ENCODE data around the gene HMSD.

The HMSD gene

DNA sequence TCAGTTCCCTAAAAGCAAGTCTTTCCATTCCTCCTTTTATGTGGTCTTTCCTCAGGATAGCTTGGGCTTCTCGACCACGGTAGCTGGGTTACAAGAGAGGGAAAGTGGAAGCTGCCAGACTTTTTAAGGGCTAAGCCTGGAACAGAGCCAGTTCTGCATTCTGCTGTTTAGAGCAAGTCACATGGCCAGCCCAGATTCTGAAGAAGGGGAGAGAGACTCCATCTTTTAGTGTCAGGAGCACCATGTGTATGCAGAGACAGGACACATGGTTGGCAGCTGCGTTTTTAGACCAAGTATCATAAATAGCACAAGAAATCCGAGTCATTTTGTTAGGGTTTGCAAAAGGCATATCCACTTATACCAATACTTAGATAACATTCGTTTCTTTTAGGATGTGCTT, 4.7 kb downstream of the HMSD start:
- DNase-seq (ENCODE audit: low read depth in 3 of 3, low spot score in 1 of 3), result no peak

DNA sequence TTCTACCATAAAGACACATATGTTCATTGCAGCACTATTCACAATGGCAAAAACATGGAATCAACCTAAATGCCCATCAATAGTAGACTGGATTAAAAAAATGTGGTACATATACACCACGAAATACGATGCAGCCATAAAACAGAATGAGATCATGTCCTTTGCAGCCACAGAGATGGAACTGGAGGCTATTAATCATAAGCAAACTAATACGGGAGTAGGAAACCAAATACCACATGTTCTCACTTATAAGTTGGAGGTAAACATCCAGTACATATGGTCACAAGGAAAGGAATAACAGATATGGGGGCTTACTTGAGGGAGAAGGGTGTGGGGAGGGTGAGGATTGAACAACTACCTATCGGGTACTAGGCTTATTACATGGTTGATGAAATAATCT, 7.7 kb downstream of the HMSD start:
- no peak for DNase-seq (ENCODE audit: low read depth in 3 of 3, low spot score in 1 of 3)

DNA sequence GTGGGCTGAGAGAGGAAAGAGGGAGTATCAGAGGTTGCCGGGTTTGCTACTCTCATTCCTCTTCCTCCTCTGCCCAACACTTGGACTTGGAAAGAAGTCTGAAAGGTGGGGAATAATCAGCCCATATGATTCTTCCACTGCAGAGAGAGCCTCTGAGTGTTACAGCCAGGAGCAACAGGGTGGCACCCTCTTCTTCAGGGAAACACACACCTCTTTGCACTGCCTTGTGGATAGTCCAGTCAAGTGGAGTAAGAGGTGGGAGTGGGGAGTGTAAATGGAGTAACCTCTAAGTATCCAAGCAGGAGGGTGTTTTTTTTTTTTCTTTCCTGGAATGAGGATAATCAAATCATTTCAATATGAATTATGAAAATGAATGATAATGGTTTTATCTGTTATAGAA, 11.8 kb downstream of the HMSD start:
- DNase-seq (ENCODE audit: low read depth in 3 of 3, low spot score in 1 of 3), result no peak

DNA sequence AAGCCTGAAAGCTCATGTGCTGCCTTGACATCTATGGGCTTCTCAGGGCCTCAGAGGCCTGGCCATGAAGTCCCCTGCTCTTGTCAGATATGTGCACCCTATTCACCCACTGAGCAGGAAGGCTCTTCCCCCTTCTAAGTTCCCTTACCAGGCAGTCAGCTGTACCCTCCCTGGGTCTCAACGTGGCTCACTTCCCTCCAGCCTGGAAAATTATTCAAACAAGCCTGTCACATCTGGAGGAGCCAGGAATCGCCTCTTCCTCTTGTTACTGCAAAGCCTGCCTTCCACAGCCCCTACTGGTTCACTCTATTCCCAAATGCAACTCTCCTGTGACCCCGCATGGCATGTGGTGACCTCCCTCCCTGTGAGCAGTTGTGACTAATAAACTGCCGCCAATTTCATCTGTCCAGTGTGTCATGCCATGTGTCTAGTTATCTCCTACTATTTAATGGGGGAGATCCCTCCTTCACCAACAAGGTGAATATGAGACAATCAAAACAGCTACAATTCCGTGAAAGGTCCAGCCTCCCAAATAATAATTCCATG, 12.4 kb downstream of the HMSD start:
- DNase-seq (ENCODE audit: low read depth in 3 of 3, low spot score in 1 of 3), result no peak

DNA sequence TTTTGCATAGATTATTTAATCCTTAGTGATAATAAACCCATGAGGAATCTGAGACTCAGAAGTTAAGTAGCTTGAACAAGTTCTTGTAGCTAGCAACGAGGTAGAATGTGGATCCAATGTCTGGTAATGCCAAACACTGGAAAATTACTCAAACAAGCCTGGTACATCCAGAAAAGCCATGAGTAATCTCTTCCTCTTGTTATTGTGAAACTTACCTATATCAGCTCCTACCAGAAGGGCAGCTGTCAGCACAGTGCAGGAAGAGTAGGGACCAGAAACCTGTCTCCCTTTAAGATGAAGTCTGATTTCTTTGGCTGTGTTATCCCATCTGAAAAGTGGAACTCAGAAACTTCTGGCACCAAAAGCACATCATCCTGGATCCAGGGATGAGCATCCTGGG, 13.0 kb downstream of the HMSD start:
- DNase-seq (ENCODE audit: low read depth in 3 of 3, low spot score in 1 of 3), result no peak

DNA sequence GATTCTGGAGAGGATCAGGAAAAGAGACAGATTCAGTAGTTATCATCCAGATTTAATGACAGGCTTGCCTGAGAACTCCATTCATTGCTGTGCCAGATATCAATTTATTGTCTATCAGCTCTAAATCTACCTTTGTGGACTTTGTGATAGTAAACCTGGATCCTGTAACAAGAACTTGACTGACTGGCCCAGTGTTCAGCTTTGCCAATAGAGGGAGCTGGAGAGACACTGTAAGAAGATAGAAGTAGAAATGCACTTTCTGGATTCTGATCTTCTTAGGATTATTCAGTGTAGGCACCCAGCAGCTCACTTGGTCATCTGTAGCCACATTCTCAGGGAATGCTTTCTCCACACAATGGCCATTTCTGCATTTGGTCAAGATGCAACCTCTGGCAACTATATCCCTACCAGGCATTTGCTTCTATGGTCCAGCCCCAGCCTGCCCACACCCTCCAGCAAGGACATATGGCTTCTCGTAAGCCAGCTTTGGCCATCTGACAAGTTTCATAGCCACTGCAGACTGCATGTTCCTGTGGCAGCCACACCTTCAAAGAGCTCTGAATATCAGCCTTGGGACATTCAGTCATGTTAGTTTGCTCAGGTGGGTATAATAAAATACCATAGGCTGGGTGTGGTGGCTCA, 14.6 kb downstream of the HMSD start:
- DNase-seq (ENCODE audit: low read depth in 3 of 3, low spot score in 1 of 3), result peak in 1 of 3 donors; percentile 14

DNA sequence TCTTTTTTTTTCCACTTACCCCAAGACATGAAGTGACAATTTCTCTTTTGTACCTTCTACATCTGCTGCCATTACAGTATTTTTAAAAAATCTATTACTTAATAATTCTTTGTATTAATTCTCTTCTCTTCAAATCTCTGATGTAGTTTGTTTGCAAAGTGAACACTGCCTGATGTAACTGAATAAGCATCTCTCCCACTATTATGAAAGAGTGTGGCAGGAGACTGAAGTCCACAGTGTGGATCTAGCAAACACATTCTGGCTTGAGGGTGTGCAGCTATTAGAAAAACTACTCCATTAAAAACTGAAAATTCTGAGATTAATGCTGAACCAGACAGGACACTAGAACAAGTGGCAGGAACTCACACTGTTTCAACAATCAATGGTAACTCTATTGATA, 15.8 kb downstream of the HMSD start:
- no peak for DNase-seq (ENCODE audit: low read depth in 3 of 3, low spot score in 1 of 3)

DNA sequence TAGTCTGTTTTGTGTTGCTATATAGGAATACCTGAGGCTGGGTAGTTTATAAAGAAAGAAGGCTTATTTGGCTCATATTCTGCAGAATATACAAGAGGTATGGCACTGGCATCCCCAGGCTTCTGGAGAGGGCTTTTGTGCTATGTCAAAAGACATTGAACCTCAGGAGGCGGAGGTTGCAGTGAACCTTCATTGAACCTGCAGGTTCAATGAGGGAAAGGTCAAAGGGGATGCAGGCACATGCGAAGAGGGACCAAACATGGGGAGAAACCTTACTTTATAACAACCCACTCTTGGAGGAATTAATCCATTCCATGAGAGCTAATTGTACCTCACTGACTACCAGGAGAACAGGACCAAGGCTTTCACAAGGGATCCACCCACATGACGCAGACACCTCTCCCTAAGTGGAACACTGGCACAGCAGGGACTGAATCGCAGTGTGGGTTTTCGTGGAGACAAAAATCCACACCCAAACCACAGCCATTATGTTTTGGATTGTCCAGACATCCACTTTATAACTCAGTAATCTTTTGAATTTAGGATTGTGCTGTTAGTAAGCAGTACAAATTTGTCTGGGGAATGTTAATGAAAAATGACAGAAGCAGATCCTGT, 16.7 kb downstream of the HMSD start:
- DNase-seq (ENCODE audit: low read depth in 3 of 3, low spot score in 1 of 3), result no peak

DNA sequence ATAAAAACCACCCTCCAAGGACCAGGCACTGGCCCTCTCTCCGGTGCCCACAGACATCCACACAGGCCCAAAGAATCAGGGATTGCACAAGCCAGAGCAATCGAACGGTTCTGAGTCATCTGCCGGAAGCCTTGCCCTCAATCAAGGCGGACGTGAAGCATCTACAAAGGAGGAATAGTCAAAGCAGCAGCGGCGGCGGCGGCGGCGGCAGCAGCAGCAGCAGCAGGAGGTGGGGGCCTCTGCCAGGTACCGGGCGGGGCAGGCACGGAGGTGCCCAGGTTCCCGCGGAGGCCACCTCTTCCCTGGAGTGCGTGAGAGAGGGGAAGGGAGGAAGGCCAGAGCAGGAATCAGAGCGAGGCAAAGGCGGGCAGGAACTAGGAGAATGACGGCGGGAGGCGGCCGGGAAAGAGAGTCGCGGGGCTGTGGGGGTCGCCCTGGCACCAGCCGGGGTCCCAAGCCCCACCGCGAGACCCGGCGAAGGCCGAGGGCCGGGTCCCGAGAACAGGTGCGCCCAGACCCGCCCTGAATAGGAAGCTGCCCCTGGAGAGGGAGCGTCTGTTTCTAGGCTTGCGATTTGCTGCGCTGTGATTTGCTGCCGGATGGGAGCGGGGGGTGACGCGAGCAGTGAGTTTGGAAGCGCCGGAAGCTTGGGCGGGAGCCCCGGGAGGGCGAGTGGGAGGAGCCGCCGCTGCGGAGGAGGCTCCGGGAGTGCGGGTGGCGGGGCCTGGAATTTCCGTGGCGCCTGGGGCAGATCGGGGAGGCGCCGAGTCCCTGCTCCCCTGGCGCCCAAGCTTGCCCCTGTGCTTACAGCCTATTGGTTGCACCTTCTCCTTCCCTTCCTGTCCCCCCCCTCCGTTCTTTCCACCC, 21.1 kb downstream of the HMSD start, which contains the start of gene SERPINB8:
Gene SERPINB8 (plus strand): TSS at position 140 of the 867 bp plus-strand sequence. CDS start 8,228 bp downstream, outside the sequence.
- DNase-seq (ENCODE audit: low read depth in 3 of 3, low spot score in 1 of 3), result peak; percentile 47 to 63 (median 55)

DNA sequence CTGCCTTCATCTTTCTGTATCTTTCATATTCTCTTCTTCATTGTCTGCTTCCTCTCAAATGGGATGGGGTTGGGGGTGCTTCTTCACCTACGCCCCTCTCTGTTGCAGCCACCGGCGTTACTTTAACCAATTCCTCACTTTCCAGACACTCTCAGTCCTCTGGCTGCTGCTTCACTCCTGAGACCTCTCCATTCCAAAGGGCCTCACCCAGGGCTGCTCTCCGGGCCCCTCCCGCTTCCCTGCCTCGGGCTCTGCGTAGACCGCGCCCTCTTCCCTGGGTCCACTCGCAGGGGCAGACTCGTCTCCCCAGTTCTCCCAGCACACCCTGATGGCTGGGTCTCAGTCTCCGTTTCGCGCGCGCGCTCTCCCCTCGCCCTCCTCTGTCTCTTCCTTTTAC, 21.7 kb downstream of the HMSD start:
- no peak for DNase-seq (ENCODE audit: low read depth in 3 of 3, low spot score in 1 of 3)

DNA sequence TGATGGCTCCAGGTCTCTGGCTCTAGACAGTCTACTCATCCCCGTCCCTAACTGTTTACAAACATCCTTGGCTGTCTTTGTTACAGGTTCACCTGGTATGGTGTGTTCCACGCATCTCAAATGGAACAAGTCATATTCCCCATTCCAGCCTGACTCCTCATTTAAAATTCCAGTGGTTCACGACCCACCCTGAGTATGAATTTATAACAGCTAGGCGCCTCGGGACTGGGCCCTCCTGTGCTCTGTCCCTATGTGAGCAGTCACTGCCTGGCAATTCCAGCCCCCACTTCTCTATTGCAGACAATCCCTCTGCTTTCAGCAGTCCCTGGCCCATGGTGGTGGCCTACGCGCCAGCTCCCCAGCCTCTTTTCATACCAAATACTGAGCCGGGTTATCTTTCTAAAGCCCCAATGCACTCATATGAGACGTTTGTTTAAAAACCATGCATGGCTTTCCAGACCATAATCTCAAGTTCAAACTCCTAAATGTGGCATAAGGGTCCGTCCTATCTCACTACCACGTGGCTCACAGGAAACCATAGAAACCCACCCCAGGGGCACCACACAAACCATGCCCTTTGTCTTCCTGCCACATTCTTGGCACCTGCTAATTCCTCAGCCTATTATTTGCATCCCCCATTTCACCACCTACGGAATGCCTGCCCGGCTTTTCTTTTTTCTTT, 22.4 kb downstream of the HMSD start:
- no peak for DNase-seq (ENCODE audit: low read depth in 3 of 3, low spot score in 1 of 3)

DNA sequence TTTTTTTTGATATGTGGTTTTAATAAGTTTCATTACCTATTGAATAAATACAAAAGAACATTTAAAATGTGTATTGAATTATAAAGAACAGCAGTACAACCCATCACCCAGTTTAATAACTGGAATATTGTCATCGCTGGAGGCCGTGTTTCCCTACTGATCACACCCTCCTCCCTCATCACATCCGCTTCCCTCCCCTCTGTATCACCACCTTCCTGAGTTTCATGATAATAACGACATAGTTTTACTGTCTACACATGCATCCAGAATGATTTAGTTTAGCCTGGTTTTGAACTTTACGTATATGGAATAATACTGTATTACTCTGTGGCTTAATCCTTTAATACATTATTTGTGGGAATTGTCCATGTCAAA, 22.9 kb downstream of the HMSD start:
- no peak for DNase-seq (ENCODE audit: low read depth in 3 of 3, low spot score in 1 of 3)

DNA sequence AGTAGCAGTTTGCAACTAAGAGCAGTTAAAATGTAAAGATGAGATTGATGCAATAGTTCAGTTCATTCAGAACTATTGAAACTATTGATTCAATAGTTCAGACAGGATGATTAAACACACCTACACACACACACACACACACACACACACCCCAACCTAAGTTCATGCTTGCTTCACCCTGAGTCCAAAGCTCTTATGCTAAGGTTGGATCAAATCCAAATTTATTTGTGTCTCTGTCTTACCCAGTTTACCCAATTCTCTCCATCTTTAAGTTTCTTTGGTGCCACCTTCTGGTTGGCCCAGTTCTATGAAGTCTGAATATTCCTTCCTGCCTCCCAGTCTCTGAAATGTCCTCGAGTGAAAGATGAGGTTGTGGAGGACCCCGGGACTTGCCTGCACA, 25.9 kb downstream of the HMSD start:
- DNase-seq (ENCODE audit: low read depth in 3 of 3, low spot score in 1 of 3), result no peak

DNA sequence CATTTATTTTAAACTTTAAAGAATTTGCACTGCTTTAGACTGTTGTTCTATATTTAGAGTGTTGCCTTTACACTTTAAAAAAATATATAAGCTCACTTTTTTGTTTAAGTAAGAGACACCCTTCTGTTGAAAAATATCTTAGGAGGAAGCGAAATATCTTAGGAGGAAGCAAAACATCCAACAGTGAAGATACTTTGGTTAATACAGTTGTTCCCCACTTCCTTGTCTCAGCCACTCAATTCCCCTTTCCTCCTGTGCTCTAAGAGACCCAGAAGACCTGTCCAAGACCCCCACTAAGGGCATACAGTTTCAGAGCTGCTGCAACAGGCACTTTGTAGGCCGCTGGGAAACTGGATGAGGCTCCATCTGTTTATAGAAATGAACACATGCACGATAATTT, 26.5 kb downstream of the HMSD start:
- DNase-seq (ENCODE audit: low read depth in 3 of 3, low spot score in 1 of 3), result no peak

DNA sequence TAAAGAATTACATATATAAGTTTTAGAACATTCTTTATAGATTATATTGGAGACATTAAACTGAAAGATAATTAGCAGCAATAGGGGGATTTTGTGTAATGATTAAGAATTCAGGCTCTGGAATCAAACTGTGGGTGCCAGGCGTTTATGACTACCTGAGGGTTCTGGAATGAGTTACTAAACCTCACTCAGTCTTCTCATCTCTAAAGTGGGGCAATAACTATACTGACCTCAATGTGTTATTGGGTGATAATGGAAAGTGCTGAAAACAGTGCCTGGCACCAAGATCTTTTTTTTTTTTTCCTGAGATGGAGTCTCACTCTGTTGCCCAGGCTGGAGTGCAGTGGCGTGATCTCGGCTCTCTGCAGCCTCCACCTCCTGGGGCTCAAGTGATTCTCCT, 27.9 kb downstream of the HMSD start:
- no peak for DNase-seq (ENCODE audit: low read depth in 3 of 3, low spot score in 1 of 3)

DNA sequence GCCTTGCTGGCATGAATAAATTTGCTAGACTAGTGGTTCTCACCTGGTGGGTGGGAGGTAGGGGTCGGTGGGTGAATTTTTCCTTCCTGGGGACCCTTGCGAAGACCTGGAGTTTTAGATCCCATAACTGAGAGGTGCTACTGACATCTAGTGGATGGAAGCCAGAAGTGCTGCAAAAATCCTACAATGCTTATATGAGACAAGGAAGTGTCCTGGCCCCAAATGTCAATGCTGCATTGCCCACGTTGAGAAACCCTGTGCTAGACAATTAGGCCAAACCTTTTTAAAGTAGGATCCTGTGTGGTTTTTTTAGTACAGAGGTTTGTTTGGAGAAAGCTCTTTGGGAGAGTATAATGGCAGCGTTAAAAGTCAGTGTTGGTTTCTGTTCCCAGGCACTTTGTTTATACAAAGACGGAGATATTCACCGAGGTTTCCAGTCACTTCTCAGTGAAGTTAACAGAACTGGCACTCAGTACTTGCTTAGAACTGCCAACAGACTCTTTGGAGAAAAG, 30.4 kb downstream of the HMSD start:
- no peak for DNase-seq (ENCODE audit: low read depth in 3 of 3, low spot score in 1 of 3)

DNA sequence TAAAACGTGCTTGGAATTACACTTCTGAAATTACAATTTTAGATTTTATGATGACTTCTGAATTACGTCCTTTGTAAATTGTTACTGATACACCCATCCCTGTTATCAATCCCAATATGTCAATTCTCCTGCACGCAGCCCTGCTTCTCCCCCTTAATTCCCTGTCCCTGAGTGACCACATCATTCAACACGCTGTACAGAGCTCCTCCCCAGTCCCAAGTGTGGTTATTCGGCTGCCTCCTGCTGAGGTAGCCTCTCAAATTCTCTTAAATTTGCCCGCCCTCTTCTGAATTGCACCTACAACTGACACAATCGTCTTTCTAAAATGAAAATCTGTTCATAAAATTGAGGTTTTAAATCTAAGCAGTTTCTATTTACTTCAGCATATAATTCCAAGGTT, 30.9 kb downstream of the HMSD start:
- DNase-seq (ENCODE audit: low read depth in 3 of 3, low spot score in 1 of 3), result no peak

DNA sequence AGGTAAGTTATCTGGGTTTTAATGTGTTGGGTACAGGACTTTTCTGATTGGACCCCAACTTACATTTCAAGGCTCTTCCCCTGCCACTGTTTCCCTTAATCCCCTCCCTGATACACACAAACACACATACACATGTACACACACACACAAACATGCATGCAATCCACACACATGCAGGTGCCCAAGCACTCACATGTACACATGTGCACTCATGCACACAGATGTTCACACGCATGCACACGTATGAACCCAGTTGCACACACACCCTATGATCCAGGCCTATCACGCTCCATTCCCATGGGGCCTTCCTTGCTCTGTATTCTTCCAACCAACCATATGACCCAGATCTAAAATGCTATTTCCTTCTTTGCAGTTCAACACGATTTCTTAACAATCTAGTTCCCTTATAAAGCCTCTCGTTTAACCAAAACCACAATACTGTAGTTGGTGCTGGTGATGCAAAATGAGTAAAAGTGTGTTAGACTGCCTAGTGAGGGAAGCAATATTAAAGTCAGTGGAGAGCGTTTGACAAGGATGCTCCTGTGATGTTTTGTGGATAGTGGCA, 31.9 kb downstream of the HMSD start:
- DNase-seq (ENCODE audit: low read depth in 3 of 3, low spot score in 1 of 3), result no peak

DNA sequence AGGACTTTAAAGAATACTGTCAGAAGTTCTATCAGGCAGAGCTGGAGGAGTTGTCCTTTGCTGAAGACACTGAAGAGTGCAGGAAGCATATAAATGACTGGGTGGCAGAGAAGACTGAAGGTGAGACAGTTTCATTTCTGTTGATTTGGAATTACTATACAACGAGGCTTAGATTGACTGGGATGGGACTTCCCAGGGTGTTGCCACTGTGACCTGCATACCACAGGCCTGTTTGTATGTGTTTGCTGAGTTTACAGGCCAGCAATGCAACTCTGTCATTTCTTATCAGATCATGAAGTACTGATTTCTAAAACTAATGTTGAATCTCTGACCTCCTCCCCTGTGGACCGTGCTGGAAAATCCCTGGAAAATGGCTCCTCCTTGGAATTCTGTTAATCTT, 32.6 kb downstream of the HMSD start:
- DNase-seq (ENCODE audit: low read depth in 3 of 3, low spot score in 1 of 3), result no peak

DNA sequence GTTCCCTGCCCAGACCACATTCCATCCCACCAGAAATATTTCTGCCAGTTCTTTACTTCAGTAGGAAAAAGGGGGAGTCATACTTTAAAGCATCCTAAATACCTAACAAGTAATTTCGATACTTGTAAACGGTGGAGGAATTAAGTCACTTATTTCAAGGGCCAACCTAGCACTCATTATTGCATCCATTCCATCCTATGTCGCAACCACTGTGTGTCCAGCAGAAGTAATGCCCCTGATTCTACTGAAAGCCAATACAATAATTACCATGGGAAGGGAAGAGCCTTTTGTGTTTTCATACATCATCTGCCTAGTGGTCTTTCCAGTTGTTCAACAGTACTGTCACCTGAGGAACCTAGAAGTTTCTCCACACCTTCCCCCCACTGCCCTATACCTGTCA, 33.3 kb downstream of the HMSD start:
- DNase-seq (ENCODE audit: low read depth in 3 of 3, low spot score in 1 of 3), result no peak

DNA sequence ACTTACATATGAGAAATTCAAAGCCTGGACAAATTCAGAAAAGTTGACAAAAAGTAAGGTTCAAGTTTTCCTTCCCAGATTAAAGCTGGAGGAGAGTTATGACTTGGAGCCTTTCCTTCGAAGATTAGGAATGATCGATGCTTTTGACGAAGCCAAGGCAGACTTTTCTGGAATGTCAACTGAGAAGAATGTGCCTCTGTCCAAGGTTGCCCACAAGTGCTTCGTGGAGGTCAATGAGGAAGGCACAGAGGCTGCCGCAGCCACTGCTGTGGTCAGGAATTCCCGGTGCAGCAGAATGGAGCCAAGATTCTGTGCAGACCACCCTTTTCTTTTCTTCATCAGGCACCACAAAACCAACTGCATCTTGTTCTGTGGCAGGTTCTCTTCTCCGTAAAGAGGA, 37.8 kb downstream of the HMSD start:
- no peak for DNase-seq (ENCODE audit: low read depth in 3 of 3, low spot score in 1 of 3)
